Measurements from ENCODE around the gene TBX6. TPM values are rescaled to one million over a fixed set of nuclear protein-coding genes. Genes with fewer than 3 reads are reported as not detected.
A peak's percentile ranks its signal among the peaks of the same experiment; 100 is the strongest.
"Not testable (repeated sequence)": the region's sequence is repeated elsewhere in the genome, so short reads cannot be mapped to it uniquely, and the experiment has no call there.

TBX6 gene
- total RNA-seq, 3 donors from 2014 or later, result 0.33 to 0.87 (median 0.48) TPM

DNA sequence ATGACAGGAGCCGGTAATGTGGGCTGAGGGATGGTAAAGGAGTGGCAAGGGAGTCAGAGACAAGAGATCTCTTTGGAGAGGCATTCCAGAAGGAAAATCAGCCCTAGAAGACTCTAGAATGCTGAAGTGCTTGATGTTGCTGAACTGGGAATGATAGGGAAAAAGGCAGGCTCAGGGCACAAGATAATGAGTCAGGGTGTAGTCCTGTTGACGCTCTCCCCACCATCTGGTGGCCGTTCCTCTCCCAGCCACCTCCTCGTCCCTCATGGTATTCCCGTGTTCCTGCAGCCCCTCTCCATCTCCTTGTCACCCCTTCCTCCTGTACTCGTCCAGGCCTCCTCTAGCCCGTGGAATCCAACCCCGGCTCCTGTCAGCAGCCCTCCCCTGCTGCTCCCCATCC is 37.3 kb downstream of the TBX6 start:
- Mint-ChIP-seq H3K9me3 (no peaks in the 10 kb centered on the region), H3K4me1 (ENCODE audit: low read depth) (peaks cover 20% of the 10 kb centered on the region), H3K4me3 (peak overlapping the region; percentile 49), H3K27me3 (ENCODE audit: low read depth) (no peaks in the 10 kb centered on the region), H3K36me3 (ENCODE audit: insufficient read depth) (no peaks in the 10 kb centered on the region)
- ATAC-seq (no peak), DNase-seq (no peak)

DNA sequence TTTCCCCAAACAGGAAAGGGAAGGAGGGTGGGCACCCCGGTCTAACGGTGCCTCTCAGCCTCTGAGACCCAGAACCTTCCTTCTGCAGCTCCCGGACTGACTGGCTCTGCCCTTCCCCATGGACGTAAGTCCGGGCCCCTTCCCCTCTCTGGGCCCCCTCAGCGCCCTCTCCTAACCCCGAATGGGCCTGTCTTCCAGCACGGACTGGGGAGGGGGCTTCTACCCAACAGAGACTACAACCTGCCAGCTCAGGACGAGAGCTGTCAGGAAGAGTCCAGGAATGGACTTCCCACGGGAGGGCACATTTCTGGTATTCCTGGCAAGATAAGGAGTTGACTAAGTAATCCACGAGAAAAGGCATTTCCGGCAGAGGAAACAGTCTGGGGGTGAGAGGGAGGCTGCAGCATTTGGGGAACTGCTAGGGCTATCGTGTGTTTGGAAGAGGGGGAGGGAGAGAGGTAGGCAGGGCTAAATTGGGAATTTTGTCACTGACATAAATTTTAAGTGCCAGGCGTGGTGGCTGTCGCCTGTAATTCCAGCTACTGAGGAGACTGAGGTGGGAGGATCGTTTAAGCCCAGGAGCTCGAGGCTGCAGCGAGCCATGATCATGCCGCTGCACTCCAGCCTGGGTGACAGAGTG is 38.2 kb downstream of the TBX6 start:
- H3K4me1 Mint-ChIP-seq (ENCODE audit: low read depth), result peaks cover 20% of the 10 kb centered on the region
- H3K36me3 Mint-ChIP-seq (ENCODE audit: insufficient read depth), result no peaks in the 10 kb centered on the region
- peak overlapping the region; percentile 86 for H3K4me3 Mint-ChIP-seq
- no peaks in the 10 kb centered on the region for H3K9me3 Mint-ChIP-seq
- peak; percentile 9 to 36 for ATAC-seq
- no peaks in the 10 kb centered on the region for H3K27me3 Mint-ChIP-seq (ENCODE audit: low read depth)
- DNase-seq, result no peak

DNA sequence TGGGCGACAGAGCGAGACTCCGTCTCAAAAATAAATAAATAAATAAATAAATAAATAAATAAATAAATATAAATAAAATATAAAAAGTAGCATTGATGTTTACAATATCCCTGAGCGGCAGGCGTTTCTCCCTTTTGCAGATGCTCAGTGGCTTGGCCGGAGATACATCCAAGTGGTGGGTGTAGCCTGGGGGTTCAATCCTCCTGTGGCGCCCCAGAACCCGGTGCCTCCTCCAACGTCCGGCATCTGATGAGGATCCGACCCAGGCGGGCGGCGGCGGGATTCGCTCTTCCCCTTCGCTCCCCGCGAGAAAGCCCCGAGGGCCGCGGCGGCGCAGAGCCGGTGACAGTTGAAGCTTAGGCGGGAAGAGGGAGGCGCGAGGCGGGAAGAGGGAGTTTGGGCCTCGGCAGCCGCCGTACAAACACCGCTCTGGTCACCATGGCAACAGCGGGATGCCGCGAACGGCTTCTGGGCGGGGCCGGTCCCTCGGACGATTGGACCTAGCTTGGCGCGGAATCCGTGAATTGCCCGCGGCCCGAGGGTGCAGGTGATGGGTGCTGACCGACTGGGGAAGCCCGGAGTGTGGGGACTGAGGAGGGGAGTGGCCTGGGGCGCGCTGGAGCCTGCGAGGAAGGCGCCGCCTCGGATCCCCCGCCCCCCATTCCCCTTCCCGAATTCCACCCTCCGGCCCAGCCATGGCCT is 38.9 kb downstream of the TBX6 start:
- Mint-ChIP-seq H3K4me3 (peak overlapping the region; percentile 86), H3K9me3 (no peaks in the 10 kb centered on the region), H3K36me3 (ENCODE audit: insufficient read depth) (no peaks in the 10 kb centered on the region), H3K27me3 (ENCODE audit: low read depth) (no peaks in the 10 kb centered on the region), H3K4me1 (ENCODE audit: low read depth) (peaks cover 20% of the 10 kb centered on the region)
- ATAC-seq (peak; percentile 85 to 86), DNase-seq (peak; percentile 87)

DNA sequence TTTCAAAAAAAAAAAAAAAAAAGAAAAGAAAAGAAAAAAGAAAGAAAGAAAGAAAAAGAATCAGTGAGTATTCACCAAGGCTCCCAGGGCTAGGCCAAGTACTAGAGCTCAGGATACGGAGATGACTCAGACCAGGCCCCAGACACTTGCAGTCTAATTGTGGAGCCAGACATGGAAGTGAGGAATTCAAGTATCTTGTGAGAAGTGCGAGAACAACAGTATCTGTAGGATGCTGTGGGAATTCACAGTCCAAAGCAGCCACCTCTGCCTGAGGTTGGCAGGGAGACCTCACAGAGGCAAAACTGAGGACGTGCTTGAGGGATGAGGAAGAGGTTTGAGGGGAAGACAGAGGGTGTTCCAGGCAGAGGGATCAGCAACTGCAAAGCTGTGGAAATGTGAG is 40.2 kb downstream of the TBX6 start:
- Mint-ChIP-seq H3K9me3 (no peaks in the 10 kb centered on the region), H3K4me1 (ENCODE audit: low read depth) (peaks cover 20% of the 10 kb centered on the region), H3K27me3 (ENCODE audit: low read depth) (no peaks in the 10 kb centered on the region), H3K4me3 (peak overlapping the region; percentile 40), H3K36me3 (ENCODE audit: insufficient read depth) (no peaks in the 10 kb centered on the region)
- ATAC-seq, result no peak
- DNase-seq, result no peak

DNA sequence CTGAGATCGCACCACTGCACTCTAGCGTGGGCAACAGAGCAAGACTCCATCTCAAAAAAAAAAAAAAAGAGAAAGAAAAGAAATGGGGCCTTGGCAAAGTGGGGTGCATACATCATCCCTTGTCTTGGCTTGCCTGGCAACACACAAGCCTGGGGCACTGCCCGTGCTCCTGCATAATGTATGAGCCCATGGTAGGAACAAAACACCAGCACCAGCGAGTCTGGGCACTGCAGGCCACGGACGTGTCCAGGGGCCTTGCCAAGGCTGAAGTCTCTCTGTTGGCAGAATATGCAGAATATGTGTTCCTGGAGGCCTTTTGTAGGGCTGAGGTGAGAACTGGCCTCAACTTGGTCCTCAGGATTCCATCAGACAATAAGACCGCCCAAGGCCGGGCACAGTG is 41.9 kb downstream of the TBX6 start:
- ATAC-seq (no peak), DNase-seq (no peak)
- H3K27me3 Mint-ChIP-seq (ENCODE audit: low read depth), result no peaks in the 10 kb centered on the region
- H3K9me3 Mint-ChIP-seq, result no peaks in the 10 kb centered on the region
- no peak overlapping the region for H3K4me3 Mint-ChIP-seq
- H3K4me1 Mint-ChIP-seq (ENCODE audit: low read depth), result peaks cover 14% of the 10 kb centered on the region
- no peaks in the 10 kb centered on the region for H3K36me3 Mint-ChIP-seq (ENCODE audit: insufficient read depth)

DNA sequence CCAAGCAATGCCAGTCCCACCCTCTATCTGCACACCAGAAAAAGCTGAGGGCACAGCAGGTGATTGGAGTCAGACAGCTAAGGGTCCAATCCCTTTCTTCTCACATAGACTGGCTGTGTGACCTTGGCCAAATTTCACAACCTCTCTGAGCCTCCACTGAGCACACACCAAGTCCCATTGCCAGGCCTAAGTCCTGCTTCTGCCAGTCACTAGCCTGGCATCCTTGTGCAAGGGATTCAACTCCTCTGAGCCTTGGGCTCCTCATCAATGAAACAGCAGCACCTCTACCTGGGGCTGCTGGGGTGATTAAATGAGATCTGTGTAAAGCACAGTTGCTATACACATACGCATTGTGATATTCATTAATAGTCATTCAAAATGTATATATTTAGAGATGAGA is 45.1 kb downstream of the TBX6 start:
- no peak for ATAC-seq
- Mint-ChIP-seq H3K9me3 (no peaks in the 10 kb centered on the region), H3K4me3 (no peak overlapping the region), H3K36me3 (ENCODE audit: insufficient read depth) (no peaks in the 10 kb centered on the region), H3K4me1 (ENCODE audit: low read depth) (peaks cover 2% of the 10 kb centered on the region), H3K27me3 (ENCODE audit: low read depth) (no peaks in the 10 kb centered on the region)
- DNase-seq, result no peak

DNA sequence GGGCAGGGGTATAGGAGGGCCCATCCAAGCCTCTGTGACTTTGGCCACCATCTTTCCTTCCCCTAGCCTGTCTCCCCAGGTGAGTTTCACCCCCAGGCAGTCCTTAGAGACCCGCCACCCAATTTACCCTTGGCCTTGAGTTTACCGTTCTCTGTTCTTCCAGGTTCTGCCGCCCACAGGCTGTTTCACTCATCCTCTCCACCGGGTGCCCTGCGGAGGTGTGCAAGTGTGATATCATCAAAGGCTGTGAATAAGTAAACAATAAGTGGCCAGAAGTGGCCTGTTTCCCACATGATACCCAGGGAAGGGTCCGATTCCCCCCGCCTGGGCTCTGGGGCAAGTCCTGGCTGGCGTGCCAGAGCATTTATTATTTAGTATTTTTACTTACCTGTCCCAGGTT is 45.5 kb downstream of the TBX6 start:
- H3K36me3 Mint-ChIP-seq (ENCODE audit: insufficient read depth), result no peaks in the 10 kb centered on the region
- no peaks in the 10 kb centered on the region for H3K9me3 Mint-ChIP-seq
- H3K4me1 Mint-ChIP-seq (ENCODE audit: low read depth), result no peaks in the 10 kb centered on the region
- H3K4me3 Mint-ChIP-seq, result no peak overlapping the region
- ATAC-seq (no peak), DNase-seq (no peak)
- H3K27me3 Mint-ChIP-seq (ENCODE audit: low read depth), result no peaks in the 10 kb centered on the region

DNA sequence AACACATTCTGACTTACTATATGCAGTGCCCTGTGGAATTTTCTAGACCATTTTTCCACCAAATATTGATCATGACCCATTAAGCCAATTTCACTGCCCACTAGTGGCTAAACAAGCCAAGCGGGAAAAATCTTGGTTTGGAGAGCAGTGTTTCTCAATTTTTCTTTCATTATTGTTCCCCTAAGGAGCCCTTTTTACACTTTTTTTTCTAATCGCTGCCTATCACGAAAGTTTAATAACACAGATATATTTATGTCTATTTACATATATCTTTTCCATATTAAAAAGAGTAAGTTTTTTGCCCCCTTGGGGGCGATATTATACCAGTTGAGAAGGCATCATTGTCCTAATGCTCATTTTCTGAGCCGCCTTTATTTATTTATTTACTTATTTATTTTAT is 49.9 kb downstream of the TBX6 start:
- ATAC-seq, result no peak

DNA sequence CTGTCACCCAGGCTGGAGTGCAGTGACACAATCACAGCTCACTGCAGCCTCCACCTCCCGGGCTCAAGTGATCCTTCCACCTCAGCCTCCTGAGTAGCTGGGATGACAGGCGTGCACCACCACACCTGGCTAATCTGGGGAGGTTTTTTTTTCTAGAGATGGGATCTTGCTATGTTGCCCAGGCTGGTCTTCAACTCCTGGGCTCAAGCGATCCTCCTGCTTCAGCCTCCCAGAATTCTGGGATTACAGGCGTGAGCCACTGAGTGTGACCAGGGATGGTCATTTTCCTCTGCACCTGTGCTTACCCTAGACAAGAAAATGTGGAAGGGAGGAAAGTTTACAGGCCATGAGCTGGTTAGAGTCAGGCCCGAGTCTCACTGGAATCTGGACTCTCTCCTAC is 51.0 kb downstream of the TBX6 start:
- H3K27me3 Mint-ChIP-seq (ENCODE audit: low read depth); H3K4me3 Mint-ChIP-seq; H3K9me3 Mint-ChIP-seq; H3K4me1 Mint-ChIP-seq (ENCODE audit: low read depth); H3K36me3 Mint-ChIP-seq (ENCODE audit: insufficient read depth); DNase-seq; ATAC-seq: not testable (repeated sequence)

More for the DNA sequence above, 49.9 kb downstream of the TBX6 start:
- peaks cover 2% of the 10 kb centered on the region for H3K27me3 Mint-ChIP-seq (ENCODE audit: low read depth)
- H3K36me3 Mint-ChIP-seq (ENCODE audit: insufficient read depth), result no peaks in the 10 kb centered on the region
- H3K4me3 Mint-ChIP-seq, result no peak overlapping the region
- H3K9me3 Mint-ChIP-seq, result no peaks in the 10 kb centered on the region
- H3K4me1 Mint-ChIP-seq (ENCODE audit: low read depth), result no peaks in the 10 kb centered on the region
- no peak for DNase-seq

DNA sequence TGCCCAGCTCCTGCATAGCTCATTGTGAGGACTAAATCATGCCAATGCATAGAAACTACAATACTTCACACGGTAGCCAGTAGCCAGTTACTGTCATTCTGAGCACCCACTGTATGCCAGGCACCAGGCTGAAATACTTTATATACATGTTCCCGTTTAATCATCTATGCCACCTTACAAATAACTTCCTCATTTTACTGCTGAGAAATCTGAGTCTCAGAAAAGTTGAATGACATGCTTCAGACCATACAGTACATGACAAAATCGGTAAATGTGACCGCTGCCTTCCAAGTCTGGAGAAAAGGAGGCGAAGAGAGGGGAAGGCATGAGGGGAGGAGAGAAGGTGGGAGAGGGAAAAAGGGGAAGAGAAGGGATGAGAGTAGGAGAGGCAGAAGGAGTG is 51.5 kb downstream of the TBX6 start:
- H3K27me3 Mint-ChIP-seq (ENCODE audit: low read depth), result peaks cover 6% of the 10 kb centered on the region
- ATAC-seq (no peak), DNase-seq (no peak)
- no peaks in the 10 kb centered on the region for H3K4me1 Mint-ChIP-seq (ENCODE audit: low read depth)
- no peak overlapping the region for H3K4me3 Mint-ChIP-seq
- no peaks in the 10 kb centered on the region for H3K9me3 Mint-ChIP-seq
- no peaks in the 10 kb centered on the region for H3K36me3 Mint-ChIP-seq (ENCODE audit: insufficient read depth)

Other genes starting within 250 kb of the TBX6 start
- gene CDIPT, start 228.7 kb downstream of the TBX6 start, total RNA-seq, result 10 to 100 TPM; 56.7 to 61.0 (median 59.7) TPM
- gene SEZ6L2, start 192.4 kb downstream of the TBX6 start, total RNA-seq, result under 1 TPM in 2 of 3 donors, not detected in 1; 0.18 to 0.33 TPM
- 1 to 10 TPM; 2.1 to 3.4 (median 3.2) TPM for gene ASPHD1, start 191.4 kb downstream of the TBX6 start, total RNA-seq
- 10 to 100 TPM; 42.7 to 45.4 (median 44.1) TPM for gene KCTD13, start 165.7 kb downstream of the TBX6 start, total RNA-seq
- 10 to 100 TPM; 19.3 to 30.8 (median 27.7) TPM for gene TMEM219, start 129.8 kb downstream of the TBX6 start, total RNA-seq
- 10 to 100 TPM; 34.9 to 37.9 (median 37.8) TPM for gene TAOK2, start 118.1 kb downstream of the TBX6 start, total RNA-seq
- 10 to 100 TPM; 43.4 to 52.5 (median 50.7) TPM for gene HIRIP3, start 96.3 kb downstream of the TBX6 start, total RNA-seq
- 100 to 1,000 TPM; 103 to 113 (median 112) TPM for gene INO80E, start 95.7 kb downstream of the TBX6 start, total RNA-seq
- gene DOC2A, start 80.9 kb downstream of the TBX6 start, total RNA-seq, result 1 to 10 TPM in 2 of 3 donors, under 1 TPM in 1; 0.49 to 2.5 (median 1.1) TPM
- gene C16orf92, start 68.7 kb downstream of the TBX6 start, total RNA-seq, result not detected
- gene TLCD3B, start 60.7 kb downstream of the TBX6 start, total RNA-seq, result under 1 TPM; 0.22 to 0.33 (median 0.32) TPM
- gene ALDOA, start 26.2 kb downstream of the TBX6 start, total RNA-seq, result 1,000 to 10,000 TPM; 2,101 to 2,362 (median 2,220) TPM
- 100 to 1,000 TPM; 147 to 164 (median 152) TPM for gene PPP4C, start 15.9 kb downstream of the TBX6 start, total RNA-seq
- gene YPEL3, start 4.3 kb upstream of the TBX6 start, total RNA-seq, result 1 to 10 TPM; 4.4 to 7.2 (median 6.1) TPM
- 1 to 10 TPM in 2 of 3 donors, under 1 TPM in 1; 0.76 to 3.3 (median 2.7) TPM for gene GDPD3, start 21.6 kb upstream of the TBX6 start, total RNA-seq
- gene MAPK3, start 31.3 kb upstream of the TBX6 start, total RNA-seq, result 10 to 100 TPM; 29.1 to 37.5 (median 32.6) TPM
- 100 to 1,000 TPM; 747 to 940 (median 832) TPM for gene CORO1A, start 91.7 kb upstream of the TBX6 start, total RNA-seq
- 100 to 1,000 TPM; 468 to 531 (median 481) TPM for gene BOLA2B, start 101.7 kb upstream of the TBX6 start, total RNA-seq
- 100 to 1,000 TPM in 1 of 3 donors, 10 to 100 TPM in 2; 84.5 to 110 (median 95.6) TPM for gene SLX1A, start 102.0 kb upstream of the TBX6 start, total RNA-seq
- gene SULT1A3, start 107.3 kb upstream of the TBX6 start, total RNA-seq, result 1 to 10 TPM; 6.8 to 7.6 (median 7.0) TPM
- 10 to 100 TPM in 1 of 3 donors, 1 to 10 TPM in 2; 8.2 to 10.2 (median 8.3) TPM for gene NPIPB13, start 156.6 kb upstream of the TBX6 start, total RNA-seq